Type B pancreatic cell (in vitro differentiated cells): ENCODE measurements around the gene ATP13A2. TPM values are rescaled to one million over a fixed set of nuclear protein-coding genes. Genes with fewer than 3 reads are reported as not detected.

Source experiments
- DNase-seq: peaks from one replicate; pipeline ENCODE4 v3.0.0; 2021; ENCODE audit warnings: mixed read lengths; ENCODE audit not compliant: unreplicated experiment; ENCODE audit errors: extremely low spot score
- H3K27ac Mint-ChIP-seq: 2 replicates; pipeline ENCODE4 v1.8.0; 2021; ENCODE audit warnings: mild to moderate bottlenecking, mixed read lengths
- H3K27me3 Mint-ChIP-seq: 2 replicates; pipeline ENCODE4 v1.8.0; 2021; ENCODE audit warnings: mixed read lengths
- H3K36me3 Mint-ChIP-seq: 2 replicates; pipeline ENCODE4 v1.8.0; 2021; ENCODE audit warnings: mixed read lengths
- H3K4me1 Mint-ChIP-seq: one replicate; pipeline ENCODE4 v1.8.0; 2021; ENCODE audit warnings: mixed read lengths; ENCODE audit not compliant: unreplicated experiment
- H3K4me3 Mint-ChIP-seq: 2 replicates; pipeline ENCODE4 v1.8.0; 2021; ENCODE audit warnings: mild to moderate bottlenecking, mixed read lengths
- H3K9me3 Mint-ChIP-seq: 2 replicates; pipeline ENCODE4 v1.8.0; 2021; ENCODE audit warnings: mixed read lengths
- CTCF ChIP-seq: fragments of 200-600 bp; sonication (generic); conservative IDR thresholded peaks from 2 replicates; pipeline ENCODE4 v1.5.0; 2021; ENCODE audit warnings: antibody characterized with exemption, mild to moderate bottlenecking
- long read RNA-seq: library from polyadenylated mRNA; unstranded; transcript quantifications from one replicate; pipeline ENCODE4 v2.0.0, GENCODE V29; 2020
- total RNA-seq: library from RNA; stranded (reverse); gene quantifications from 2 replicates; pipeline ENCODE4 v1.2.1, GENCODE V29; 2021; ENCODE audit warnings: low replicate concordance

ATP13A2 gene
- 66.4 and 80.3 TPM in 2 replicates for total RNA-seq
- long read RNA-seq, partial matches to known transcripts = 0 of 1 reads
- long read RNA-seq, other reads (novel, unspliced or antisense) = 1 of 1 reads

- Mint-ChIP-seq H3K4me1 (peaks cover 11% of the 10 kb centered on the region), H3K27ac (peak within 1 kb of the TSS; percentile 81), H3K27me3 (no peaks in the 10 kb centered on the region), H3K36me3 (no peaks in the 10 kb centered on the region), H3K4me3 (peak within 1 kb of the TSS; percentile 92), H3K9me3 (no peaks in the 10 kb centered on the region)
- DNase-seq = peak; percentile 88
- TF ChIP-seq CTCF = no peak
Observed at GRCh38 chr1:17011439-17012307, at the start of gene ATP13A2. ATP13A2 (minus strand) TSS chr1:17011928; CDS start chr1:17011738, 190 bp downstream.

- no peaks in the 10 kb centered on the region for H3K36me3 Mint-ChIP-seq
Observed at GRCh38 chr1:17061486-17061885, 49.8 kb upstream of the ATP13A2 start.

GRCh38 chr1:17060306-17060749 is 48.6 kb upstream of the ATP13A2 start:
- Mint-ChIP-seq H3K27ac (no peak overlapping the region), H3K27me3 (no peaks in the 10 kb centered on the region), H3K4me1 (peaks cover 28% of the 10 kb centered on the region), H3K36me3 (no peaks in the 10 kb centered on the region), H3K4me3 (no peak overlapping the region), H3K9me3 (no peaks in the 10 kb centered on the region)
- no peak for TF ChIP-seq CTCF
- DNase-seq = no peak

More at GRCh38 chr1:17061486-17061885, 49.8 kb upstream of the ATP13A2 start:
- no peak overlapping the region for H3K4me3 Mint-ChIP-seq
- H3K4me1 Mint-ChIP-seq = peaks cover 25% of the 10 kb centered on the region
- no peaks in the 10 kb centered on the region for H3K9me3 Mint-ChIP-seq
- no peak overlapping the region for H3K27ac Mint-ChIP-seq
- no peak for TF ChIP-seq CTCF
- no peaks in the 10 kb centered on the region for H3K27me3 Mint-ChIP-seq
- DNase-seq = no peak

GRCh38 chr1:17059391-17060305 is 47.9 kb upstream of the ATP13A2 start:
- no peak for DNase-seq
- TF ChIP-seq CTCF = peak; percentile 84
- Mint-ChIP-seq H3K36me3 (no peaks in the 10 kb centered on the region), H3K4me3 (no peak overlapping the region), H3K27ac (no peak overlapping the region), H3K9me3 (no peaks in the 10 kb centered on the region), H3K4me1 (peaks cover 30% of the 10 kb centered on the region), H3K27me3 (no peaks in the 10 kb centered on the region)

GRCh38 chr1:17056551-17056950 is 44.8 kb upstream of the ATP13A2 start:
- Mint-ChIP-seq H3K27me3 (no peaks in the 10 kb centered on the region), H3K4me1 (peaks cover 37% of the 10 kb centered on the region), H3K9me3 (no peaks in the 10 kb centered on the region), H3K4me3 (no peak overlapping the region), H3K36me3 (no peaks in the 10 kb centered on the region), H3K27ac (no peak overlapping the region)
- no peak for TF ChIP-seq CTCF
- no peak for DNase-seq
